AG08396 (cell line): ENCODE results near the gene DPP6.
A peak's percentile ranks its signal among the peaks of the same experiment; 100 is the strongest.

Source experiments
- DNase-seq: peaks from one replicate; pipeline ENCODE4 v3.0.0; 2012; ENCODE audit warnings: low spot score, mixed read lengths

The DPP6 gene

DNA sequence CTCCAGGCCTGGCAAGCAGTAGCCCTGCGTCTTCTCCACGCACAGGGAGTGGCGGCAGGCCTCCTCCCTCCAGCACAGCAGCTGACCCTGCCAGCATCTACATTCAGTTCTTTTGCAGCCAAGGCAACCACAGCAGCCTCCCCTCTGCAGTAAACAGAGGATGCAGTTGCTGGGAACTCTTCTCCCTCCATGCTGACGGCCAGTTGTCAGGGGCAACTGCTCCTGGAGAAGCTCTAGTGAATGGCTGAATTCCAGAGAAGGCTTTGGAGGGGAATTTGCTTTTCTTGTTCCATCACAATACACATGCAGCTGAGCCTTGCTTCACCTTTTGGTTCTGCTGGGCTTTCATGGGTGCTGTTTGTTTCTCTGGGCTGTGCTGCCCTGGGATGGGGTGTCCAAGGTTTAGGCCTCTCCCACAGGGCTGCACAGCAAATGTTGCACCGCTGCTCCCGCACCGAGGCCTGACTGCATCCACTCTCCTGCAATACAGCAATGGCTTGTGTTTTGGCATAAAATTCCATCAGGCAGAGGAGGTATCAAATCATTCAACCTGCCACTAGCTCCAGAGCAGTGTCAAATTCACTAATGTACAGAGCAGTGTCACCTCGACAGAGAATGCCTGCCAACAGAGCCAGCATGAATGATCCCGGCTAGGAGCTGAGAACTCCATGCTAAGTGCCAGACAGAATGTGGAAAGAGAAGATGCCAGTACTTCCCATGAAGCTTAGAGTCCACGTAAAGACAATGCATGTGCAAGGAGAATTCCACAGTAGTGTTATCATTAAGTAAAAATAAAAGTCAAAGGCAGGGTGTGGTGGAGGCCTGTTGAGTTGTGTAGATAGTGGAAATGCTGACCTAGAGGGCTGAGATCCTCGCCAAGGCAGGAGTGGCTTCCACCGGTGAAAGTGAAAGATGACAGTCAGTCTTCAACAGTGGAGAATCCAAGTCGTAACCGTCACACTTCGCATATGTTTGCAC, 399.6 kb downstream of the DPP6 start:
- DNase-seq: no peak

DNA sequence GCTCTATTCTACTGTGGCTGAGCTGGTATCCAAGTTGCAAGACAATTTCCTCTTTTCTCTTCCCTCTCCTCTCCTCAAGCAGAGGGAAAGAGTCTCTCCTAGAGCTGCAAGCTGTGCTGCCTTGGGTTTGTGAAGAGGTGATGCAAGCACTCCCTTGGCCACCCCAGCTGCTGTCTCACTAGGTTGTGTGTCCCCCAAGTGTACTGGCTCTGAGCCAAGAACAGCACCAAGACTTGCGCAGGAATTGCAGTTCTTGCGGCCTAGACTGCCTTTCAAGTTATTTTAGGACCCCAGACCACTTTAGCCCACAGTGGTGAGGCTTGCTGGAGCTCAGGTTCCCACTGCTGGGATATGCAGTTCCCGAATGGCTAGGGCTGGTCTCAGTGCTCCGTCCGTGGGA, 411.6 kb downstream of the DPP6 start:
- DNase-seq: no peak

DNA sequence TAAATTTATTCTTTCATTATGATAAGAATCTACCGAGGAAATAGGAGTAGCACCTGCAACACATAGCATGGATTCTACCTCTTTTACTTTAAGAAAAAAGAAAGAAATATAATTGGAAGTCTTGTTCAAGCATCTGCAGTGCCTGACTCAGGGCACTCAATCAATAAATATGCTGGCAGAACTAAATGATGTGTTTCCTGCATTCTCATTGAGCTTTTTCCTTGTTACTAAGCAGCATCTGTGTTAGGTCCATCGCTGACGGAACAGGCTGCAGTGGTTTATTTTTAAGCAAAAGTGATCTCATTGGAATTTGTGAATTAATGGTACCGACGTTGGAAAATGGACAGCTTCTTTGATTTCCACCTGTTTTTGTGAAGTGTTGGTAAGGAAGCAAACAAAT, 417.5 kb downstream of the DPP6 start:
- DNase-seq: no peak

DNA sequence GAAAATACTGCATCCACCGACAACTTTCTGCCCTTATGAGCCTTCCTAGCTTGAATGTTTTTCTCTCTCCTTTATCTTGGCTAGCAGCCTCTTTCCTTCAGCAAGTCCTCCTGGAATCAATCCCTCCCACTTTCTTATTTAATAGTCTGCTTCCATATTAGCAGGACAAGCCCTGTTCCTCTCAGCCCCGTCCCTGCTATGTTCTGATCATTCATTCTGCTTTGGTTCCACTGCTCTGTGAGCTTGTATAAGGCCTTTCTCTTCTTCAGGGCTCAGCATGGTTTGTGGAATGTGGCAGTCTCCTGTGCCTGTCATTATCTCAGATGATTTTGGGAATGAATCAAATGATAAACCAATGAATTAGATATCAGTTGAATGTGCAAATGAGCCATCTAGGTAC, 420.1 kb downstream of the DPP6 start:
- no peak for DNase-seq

DNA sequence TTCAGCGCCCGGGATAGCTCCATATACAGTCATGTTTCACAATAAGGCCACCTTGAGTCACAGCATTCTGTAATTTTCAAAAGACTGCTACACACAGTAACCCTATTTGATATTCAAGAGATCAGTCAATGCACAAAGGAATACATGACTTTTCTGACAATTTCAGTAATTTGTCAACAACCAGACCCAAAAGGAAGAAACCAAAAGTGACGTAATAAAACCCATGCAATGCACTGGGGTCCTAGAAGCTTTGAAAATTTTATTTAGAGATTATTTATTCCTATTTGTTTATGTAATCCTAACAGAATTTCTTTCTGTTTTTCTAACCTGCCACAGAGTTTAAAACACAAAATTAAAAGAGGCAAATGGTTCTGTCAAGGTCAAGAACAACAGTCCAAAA, 421.2 kb downstream of the DPP6 start:
- no peak for DNase-seq

DNA sequence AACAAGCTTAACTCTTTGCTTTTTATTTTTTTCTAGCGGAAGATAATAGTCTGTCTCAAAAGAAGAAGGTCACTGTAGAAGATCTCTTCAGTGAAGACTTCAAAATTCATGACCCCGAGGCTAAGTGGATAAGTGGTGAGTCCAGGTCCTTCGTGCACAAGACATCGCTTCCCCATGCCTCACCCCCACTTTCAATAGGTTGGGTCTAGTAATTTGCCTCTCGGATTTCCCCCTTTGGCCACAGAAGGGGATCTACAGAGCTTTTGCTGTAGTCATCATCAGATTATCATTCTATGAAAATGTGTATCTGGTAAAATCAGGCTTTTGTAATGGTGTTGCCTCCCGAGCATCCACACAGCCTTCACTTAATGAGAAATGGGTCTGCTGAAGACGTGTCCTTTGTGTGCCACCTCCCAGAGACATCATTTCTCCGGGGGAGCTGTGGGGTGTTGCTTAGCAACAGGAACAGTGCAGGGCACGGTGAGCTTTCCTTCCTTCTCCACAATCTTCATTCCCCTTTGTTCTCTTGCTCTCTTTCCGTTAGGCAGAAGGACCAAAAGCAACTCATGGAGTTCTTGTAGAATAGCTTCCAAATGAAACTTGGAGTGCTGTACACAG, 422.8 kb downstream of the DPP6 start:
- DNase-seq: no peak

GRCh38 chr7:154475864-154476263, 423.7 kb downstream of the DPP6 start:
- no peak for DNase-seq

GRCh38 chr7:154480817-154481216, 428.6 kb downstream of the DPP6 start:
- no peak for DNase-seq

DNA sequence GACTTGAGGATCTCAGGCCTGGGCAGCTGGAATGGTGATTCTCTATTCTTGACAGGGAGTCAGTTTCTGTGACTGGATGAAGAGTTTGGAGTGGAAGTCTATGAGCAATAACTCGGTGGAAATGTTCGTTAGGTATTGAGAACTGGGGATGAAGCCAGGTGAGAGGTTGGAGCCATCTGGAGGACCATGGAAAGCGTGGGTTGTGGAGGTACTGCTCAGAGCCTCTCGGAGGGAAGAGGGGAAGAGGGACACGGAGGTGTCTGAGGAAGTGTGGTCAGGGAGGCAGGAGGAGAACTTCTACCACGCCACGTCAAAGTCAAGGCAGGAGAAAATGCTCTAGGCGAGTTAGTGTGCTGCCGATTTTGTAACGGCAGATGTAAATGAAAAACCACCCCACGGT, 430.7 kb downstream of the DPP6 start:
- DNase-seq: no peak

DNA sequence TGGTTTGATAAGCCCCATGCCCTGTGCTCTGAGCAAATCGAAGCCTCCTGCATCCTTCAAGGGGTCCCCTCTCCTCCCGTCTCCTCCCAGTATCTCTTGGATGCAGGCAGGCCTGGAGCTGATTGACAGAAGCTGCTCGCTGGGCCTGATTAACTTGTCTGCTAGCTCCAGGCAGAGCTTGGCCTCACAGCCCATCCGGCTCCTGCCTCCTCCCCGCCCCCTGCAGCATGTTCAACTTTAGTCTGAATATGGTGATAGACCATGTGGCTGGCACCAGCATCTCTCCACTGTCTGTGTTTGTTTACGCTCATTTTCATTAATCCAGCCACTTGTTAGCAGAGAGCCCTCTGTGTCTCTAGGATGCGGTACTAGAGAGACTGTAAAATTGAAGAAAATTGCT, 432.2 kb downstream of the DPP6 start:
- no peak for DNase-seq

- no peak for DNase-seq
Observed at GRCh38 chr7:154484943-154485342, 432.7 kb downstream of the DPP6 start.

GRCh38 chr7:154489897-154490296, 437.7 kb downstream of the DPP6 start:
- DNase-seq: no peak

DNA sequence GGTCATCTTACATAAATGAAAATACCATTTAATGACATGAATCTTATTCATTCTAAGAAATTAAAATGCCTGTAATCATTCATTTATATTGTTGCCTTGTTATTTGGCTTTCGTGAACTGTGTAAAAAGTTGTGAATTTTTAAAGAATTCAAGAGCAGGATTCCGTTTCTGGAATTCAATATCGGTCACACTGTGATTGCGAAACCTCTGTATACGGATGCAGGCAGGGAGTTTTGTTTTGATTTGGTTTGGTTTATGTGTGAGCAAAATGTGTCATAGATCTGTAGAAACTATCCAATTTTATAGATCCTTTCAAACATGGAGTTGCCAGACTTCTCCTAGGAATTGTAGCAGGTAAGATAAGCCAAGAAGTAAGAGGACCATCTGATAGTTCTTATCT, 441.4 kb downstream of the DPP6 start:
- no peak for DNase-seq

DNA sequence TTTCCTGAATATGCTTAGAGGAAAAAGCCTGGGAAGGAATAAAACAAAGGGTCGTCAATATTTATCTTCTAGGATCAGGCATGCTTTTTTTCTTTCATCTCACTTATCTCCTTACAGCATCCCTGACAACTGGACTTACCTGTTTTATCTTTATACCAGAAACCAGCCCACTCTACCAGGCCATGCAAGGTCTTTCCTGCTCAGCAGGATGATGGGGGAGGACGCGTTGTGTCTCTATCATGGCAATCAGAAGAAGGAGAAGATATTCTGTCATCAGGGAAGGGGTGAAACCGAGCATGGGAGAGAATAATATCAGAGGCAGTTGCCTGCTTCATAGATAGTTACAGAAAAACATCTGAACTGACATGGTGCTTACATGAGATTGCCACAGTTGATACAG, 445.6 kb downstream of the DPP6 start:
- no peak for DNase-seq

DNA sequence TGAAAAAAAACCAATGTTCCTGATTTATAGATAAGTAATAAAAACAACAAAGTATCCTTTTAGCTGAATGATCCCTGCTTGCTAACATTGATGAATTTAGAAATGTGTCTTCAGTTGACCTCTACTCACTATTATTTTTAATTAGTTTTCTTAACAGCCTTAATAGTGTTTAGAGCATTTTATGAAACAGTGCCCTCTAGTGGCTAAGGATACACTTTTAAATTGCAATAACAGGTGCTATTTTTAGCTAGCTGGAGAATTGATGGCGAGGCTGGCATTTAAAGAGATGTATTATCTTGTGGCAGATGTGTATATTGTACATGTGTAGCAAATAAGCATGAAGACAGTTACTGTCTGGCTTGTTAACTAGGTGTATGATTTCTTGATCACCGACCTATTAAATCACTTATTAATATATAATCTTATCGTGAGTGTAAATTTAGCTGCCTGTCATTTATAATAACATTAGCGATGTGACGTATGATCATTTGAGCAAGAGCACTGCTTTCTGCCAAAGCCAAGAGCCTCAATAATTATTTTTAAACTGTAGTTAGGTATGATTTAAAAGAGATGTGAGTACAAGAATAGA, 451.9 kb downstream of the DPP6 start:
- DNase-seq: peak; percentile 10

GRCh38 chr7:154504918-154505317, 452.7 kb downstream of the DPP6 start:
- no peak for DNase-seq

DNA sequence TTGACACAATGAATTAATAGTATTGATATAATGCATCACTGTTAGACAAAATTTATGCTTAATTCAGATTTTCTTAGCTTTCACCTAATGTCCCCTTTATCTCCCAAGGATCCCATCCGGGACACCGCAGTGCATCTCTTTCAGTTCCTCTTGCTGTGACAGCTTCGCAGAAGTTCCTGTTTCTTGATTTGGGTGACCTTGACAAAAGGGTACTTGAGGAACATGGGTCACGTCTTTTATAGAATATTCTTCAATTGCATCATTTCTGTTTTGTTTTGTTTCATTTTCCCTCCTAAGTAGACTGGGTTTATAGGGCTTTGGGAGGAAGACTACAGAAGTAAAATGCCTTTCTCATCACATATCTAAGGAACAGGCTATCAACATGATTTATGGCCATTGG, 453.2 kb downstream of the DPP6 start:
- no peak for DNase-seq

DNA sequence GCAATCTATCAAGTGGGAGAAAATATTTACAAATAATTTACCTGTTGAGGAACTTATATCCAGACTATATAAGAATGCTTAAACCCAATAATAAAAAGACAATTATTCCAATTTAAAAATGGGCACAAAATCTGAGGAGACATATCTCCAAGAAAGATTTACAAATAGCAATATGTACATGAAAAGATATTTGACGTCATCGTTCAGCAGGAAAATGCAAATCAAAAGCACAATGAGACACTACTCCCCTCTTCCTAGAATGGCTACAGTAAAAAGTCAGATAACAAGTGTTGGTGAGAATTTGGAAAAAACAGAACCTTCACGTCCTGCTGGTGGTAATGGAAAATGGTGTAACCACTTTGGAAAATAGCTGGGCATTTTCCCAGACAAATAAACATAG, 457.0 kb downstream of the DPP6 start:
- DNase-seq: no peak

- DNase-seq: no peak
Observed at GRCh38 chr7:154512121-154512833, 460.1 kb downstream of the DPP6 start.

GRCh38 chr7:154517768-154518167, 465.6 kb downstream of the DPP6 start:
- DNase-seq: no peak

DNA sequence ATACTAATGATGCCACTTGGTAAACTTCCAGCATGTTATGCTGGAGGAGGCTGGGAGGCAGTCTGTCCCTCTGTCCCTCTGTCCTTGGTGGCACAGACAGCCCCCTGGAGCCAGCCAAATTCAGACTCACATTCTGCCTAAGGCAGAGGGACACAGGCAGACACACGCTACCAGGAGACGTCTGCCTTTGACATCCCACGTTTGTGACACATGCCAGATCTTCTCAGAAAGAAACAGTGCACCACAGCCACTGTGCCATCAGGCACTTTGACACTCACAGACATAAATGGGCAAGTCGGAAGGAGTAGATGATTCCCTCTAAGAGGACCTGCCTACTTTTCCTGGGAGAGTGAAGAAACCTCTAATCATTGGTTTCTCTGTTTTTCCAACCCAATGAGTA, 467.0 kb downstream of the DPP6 start:
- DNase-seq: no peak

DNA sequence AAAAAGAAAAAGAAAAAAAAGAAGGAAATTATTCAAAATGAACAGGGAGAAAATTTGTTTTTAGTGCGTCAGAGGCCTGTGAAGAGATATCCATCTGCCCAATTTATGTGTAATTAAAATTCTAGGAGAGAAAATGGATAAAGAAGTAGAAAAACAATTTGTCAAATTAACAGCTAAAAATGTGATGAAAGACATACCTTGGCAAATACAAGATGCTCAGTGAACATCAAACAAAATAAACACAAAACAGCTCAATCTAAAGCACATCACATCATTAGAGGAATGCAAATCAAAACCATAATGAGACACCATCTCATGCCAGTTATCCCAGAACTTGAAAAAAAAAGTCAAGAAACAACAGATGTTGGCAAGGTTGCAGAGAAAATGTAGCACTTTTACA, 477.9 kb downstream of the DPP6 start:
- no peak for DNase-seq

GRCh38 chr7:154532771-154533170, 480.6 kb downstream of the DPP6 start:
- DNase-seq: no peak
